ENCODE results near the gene EPPIN.

EPPIN gene

DNA sequence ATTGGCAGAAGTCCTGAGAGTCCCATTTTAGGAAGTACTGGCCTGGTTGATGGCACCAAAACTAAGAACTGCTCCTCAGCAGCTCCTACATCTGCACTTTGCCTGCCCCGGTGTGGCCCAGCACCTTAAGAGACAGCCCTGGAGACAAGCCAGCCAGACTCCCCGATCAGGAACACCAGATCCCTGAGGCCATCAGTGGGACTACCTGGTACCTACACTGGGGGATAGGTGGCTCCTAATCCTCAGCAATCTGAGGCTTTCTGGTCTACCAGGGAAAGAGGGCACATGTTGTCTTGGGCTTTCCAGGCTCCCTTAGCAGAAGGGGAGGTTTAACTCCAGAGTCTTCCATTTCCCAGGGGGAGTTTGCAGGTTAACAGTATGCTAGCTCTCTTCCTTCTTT is 7.8 kb downstream of the EPPIN start, which contains the start of gene WFDC6:
Gene WFDC6 (minus strand): TSS at position 101 of the 400 bp plus-strand sequence. CDS start 75 bp downstream, at position 26.
- H3K4me3 ChIP-seq (ENCODE audit: low read depth, low read length), result no peak within 1 kb of the TSS
- DNase-seq (ENCODE audit: low read depth), result no peak
- TF ChIP-seq, protein P1, sequence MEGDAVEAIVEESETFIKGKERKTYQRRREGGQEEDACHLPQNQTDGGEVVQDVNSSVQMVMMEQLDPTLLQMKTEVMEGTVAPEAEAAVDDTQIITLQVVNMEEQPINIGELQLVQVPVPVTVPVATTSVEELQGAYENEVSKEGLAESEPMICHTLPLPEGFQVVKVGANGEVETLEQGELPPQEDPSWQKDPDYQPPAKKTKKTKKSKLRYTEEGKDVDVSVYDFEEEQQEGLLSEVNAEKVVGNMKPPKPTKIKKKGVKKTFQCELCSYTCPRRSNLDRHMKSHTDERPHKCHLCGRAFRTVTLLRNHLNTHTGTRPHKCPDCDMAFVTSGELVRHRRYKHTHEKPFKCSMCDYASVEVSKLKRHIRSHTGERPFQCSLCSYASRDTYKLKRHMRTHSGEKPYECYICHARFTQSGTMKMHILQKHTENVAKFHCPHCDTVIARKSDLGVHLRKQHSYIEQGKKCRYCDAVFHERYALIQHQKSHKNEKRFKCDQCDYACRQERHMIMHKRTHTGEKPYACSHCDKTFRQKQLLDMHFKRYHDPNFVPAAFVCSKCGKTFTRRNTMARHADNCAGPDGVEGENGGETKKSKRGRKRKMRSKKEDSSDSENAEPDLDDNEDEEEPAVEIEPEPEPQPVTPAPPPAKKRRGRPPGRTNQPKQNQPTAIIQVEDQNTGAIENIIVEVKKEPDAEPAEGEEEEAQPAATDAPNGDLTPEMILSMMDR (conservative IDR thresholded peaks at IDR 0.05; ENCODE audit: low read depth, low read length), result no peak

- DNase-seq (ENCODE audit: low read depth), result no peak
- TF ChIP-seq, protein P1 (conservative IDR thresholded peaks at IDR 0.05; ENCODE audit: low read depth, low read length), result no peak
These were observed 8.9 kb downstream of the EPPIN start for GRCh38 chr20:45538209-45538799.

DNA sequence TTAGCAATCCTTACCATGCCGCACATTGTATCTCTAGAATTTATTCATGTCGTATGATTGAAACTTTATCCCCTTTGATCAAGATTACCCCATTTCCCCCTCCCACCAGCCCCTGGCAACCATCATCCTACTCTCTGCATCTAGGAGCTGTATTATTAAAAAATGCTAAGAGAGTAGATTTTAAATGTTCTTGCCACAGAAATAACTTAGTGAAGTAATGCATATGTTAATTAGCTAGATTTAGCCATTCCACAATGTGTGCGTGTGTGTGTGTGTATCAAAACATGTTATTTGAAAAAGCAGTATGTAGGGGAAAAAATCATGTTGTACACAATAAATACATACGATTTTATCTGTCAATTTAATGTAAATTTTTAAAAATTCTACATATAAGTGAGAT is 19.9 kb downstream of the EPPIN start:
- TF ChIP-seq, protein P1 (conservative IDR thresholded peaks at IDR 0.05; ENCODE audit: low read depth, low read length), result no peak
- H3K4me3 ChIP-seq (ENCODE audit: low read depth, low read length), result no peak overlapping the region
- DNase-seq (ENCODE audit: low read depth), result no peak

More at GRCh38 chr20:45538209-45538799, 8.9 kb downstream of the EPPIN start:
- no peak overlapping the region for H3K4me3 ChIP-seq (ENCODE audit: low read depth, low read length)

- TF ChIP-seq, protein P1 (conservative IDR thresholded peaks at IDR 0.05; ENCODE audit: low read depth, low read length), result no peak
- no peak for DNase-seq (ENCODE audit: low read depth)
- no peak overlapping the region for H3K4me3 ChIP-seq (ENCODE audit: low read depth, low read length)
These were observed 23.4 kb downstream of the EPPIN start for GRCh38 chr20:45523821-45524220.

GRCh38 chr20:45518282-45518681 is 28.9 kb downstream of the EPPIN start:
- TF ChIP-seq, protein P1 (conservative IDR thresholded peaks at IDR 0.05; ENCODE audit: low read depth, low read length), result no peak
- no peak for DNase-seq (ENCODE audit: low read depth)
- H3K4me3 ChIP-seq (ENCODE audit: low read depth, low read length), result no peak overlapping the region

DNA sequence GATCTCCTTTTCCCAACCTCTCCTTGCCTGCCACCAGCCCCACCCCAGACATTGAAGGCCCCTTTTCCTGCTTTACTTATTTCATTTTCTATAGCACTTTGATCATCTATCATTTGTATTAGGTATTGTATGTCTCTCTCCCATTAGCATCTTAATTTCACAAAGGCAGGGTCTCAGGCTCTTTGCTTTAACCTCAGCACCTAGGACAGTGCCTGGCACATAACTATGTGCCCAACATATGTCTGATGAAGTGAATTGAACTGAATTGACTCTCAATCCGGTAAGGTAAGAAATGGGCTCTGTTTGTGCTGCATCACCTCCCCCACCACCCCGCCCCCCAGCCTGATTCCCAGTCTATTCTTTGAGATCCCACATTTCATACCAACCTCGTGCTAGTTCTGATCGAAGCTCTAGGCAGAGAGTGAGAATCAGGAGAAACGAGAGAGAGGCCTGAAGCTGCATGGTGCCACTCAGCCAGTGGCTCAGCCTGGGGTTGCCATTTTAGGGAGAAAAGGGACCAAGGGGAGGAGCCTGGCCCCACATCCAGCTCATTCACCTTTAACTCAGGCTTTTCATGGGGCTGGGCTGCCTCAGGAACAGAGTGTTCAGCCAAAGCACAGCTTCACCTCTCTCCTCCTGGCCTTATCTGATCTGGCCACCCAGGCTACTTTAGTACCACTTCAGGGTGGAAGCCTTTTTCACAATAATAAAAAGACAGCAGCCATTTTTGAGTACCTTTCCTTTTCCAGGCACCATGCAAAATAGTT is 31.9 kb downstream of the EPPIN start, which contains the start of gene SPINT3:
Gene SPINT3 (minus strand): TSS at position 476 of the 767 bp plus-strand sequence. CDS start 14 bp downstream, at position 462.
- H3K4me3 ChIP-seq (ENCODE audit: low read depth, low read length), result no peak within 1 kb of the TSS
- TF ChIP-seq, protein P1 (conservative IDR thresholded peaks at IDR 0.05; ENCODE audit: low read depth, low read length), result no peak
- DNase-seq (ENCODE audit: low read depth), result no peak

All from choroid plexus epithelial cell (primary cell).